SK-N-SH (cell line): ENCODE measurements around the gene SSR3.

Source experiments
- EP300 ChIP-seq, 2 experiments: IDR thresholded peaks; 2 replicates each; pipeline versions ENCODE4 v1.4.0 to v1.6.1; 2012; ENCODE audit warnings: borderline replicate concordance in 1 of 2, low read depth in 1 of 2, low read length in 1 of 2
- TF ChIP-seq, protein P1 (sequence below): fragments of 200-600 bp; sonication (generic); IDR thresholded peaks from 2 replicates; pipeline ENCODE4 v1.6.1; 2017; ENCODE audit warnings: antibody characterized with exemption, mild to moderate bottlenecking, moderate library complexity
- TF ChIP-seq, protein P2 (sequence below): fragments of 150-350 bp; IDR thresholded peaks from 2 replicates; pipeline ENCODE4 v1.6.1; 2017; ENCODE audit warnings: antibody characterized with exemption, low read length, low read depth, borderline replicate concordance

DNA sequence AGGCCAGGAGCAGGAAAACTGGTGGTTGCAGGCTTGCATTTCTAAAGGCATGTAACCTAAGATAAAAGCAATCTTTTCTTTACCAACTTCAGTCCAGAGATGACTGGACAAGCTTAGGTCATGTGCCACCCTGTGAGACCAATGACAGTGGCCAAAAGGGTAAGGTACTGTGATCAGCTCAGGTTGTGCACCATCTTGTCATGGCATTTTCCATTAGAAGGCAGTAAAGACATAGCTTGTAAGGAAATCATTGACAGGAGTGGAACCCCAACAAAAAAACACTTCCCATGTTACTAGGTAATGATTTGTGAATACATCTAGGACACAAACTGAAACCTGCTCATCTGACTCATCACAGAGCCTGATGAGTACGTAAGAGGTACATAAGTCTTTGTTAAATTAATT lies 35.2 kb downstream of the SSR3 start:
- TF ChIP-seq, protein P1, sequence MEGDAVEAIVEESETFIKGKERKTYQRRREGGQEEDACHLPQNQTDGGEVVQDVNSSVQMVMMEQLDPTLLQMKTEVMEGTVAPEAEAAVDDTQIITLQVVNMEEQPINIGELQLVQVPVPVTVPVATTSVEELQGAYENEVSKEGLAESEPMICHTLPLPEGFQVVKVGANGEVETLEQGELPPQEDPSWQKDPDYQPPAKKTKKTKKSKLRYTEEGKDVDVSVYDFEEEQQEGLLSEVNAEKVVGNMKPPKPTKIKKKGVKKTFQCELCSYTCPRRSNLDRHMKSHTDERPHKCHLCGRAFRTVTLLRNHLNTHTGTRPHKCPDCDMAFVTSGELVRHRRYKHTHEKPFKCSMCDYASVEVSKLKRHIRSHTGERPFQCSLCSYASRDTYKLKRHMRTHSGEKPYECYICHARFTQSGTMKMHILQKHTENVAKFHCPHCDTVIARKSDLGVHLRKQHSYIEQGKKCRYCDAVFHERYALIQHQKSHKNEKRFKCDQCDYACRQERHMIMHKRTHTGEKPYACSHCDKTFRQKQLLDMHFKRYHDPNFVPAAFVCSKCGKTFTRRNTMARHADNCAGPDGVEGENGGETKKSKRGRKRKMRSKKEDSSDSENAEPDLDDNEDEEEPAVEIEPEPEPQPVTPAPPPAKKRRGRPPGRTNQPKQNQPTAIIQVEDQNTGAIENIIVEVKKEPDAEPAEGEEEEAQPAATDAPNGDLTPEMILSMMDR, result no peak
- TF ChIP-seq EP300 (IDR thresholded peaks at IDR 0.05; ENCODE audit: borderline replicate concordance in 1 of 2, low read depth in 1 of 2, low read length in 1 of 2), result no peak
- TF ChIP-seq, protein P2, sequence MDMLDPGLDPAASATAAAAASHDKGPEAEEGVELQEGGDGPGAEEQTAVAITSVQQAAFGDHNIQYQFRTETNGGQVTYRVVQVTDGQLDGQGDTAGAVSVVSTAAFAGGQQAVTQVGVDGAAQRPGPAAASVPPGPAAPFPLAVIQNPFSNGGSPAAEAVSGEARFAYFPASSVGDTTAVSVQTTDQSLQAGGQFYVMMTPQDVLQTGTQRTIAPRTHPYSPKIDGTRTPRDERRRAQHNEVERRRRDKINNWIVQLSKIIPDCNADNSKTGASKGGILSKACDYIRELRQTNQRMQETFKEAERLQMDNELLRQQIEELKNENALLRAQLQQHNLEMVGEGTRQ, result no peak
